Measurements from ENCODE around the gene NUTM2G. TPM values are rescaled to one million over a fixed set of nuclear protein-coding genes. Genes with fewer than 3 reads are reported as not detected.
"Not testable (repeated sequence)": the region's sequence is repeated elsewhere in the genome, so short reads cannot be mapped to it uniquely, and the experiment has no call there.

NUTM2G gene
- total RNA-seq (1 to 10 TPM; 1.3 to 2.6 TPM), polyA plus RNA-seq (ENCODE audit: insufficient read depth, low read depth, low replicate concordance) (2.7 TPM)
- long read RNA-seq, donor 1: 0 reads
- long read RNA-seq, donor 2: 0 reads

- H3K27ac ChIP-seq; intact Hi-C loops (cut with DNase I; ENCODE audit: low total_unique reads); DNase-seq; H3K27me3 ChIP-seq; H3K4me3 ChIP-seq; H3K9me3 ChIP-seq; H3K4me1 ChIP-seq; H3K36me3 ChIP-seq (ENCODE audit: low read depth, missing control alignments): not testable (repeated sequence)
- WGBS, 2 donors: no CpG with 5 or more reads among the region's 3 CpGs
Measured at GRCh38 chr9:96928543-96928942, at the start of gene NUTM2G. NUTM2G (plus strand) TSS chr9:96928843; CDS start chr9:96929025, 182 bp downstream.

- no peaks in the 10 kb centered on the region for H3K4me1 ChIP-seq
- WGBS, 2 donors: 37 to 75% methylated on average over 1 of the region's 1 CpG
Measured at GRCh38 chr9:96883922-96884321, 44.7 kb upstream of the NUTM2G start.

GRCh38 chr9:96884443-96884842 lies 44.2 kb upstream of the NUTM2G start:
- Histone ChIP-seq H3K4me3 (no peak overlapping the region), H3K27me3 (no peaks in the 10 kb centered on the region), H3K27ac (no peak overlapping the region), H3K4me1 (no peaks in the 10 kb centered on the region), H3K36me3 (ENCODE audit: low read depth, missing control alignments) (no peaks in the 10 kb centered on the region), H3K9me3 (no peaks in the 10 kb centered on the region)
- intact Hi-C loops (cut with DNase I; ENCODE audit: low total_unique reads): no loop called here
- DNase-seq: no peak
- TF ChIP-seq CTCF (IDR thresholded peaks at IDR 0.05): no peak
- TF ChIP-seq POLR2A (IDR thresholded peaks at IDR 0.05): no peak
- 79 to 83% methylated on average over 2 of the region's 2 CpGs for WGBS, 2 donors

More at GRCh38 chr9:96883922-96884321, 44.7 kb upstream of the NUTM2G start:
- intact Hi-C loops (cut with DNase I; ENCODE audit: low total_unique reads): no loop called here
- TF ChIP-seq CTCF (IDR thresholded peaks at IDR 0.05) (no peak), POLR2A (IDR thresholded peaks at IDR 0.05) (no peak)
- Histone ChIP-seq H3K27me3 (no peaks in the 10 kb centered on the region), H3K27ac (no peak overlapping the region), H3K36me3 (ENCODE audit: low read depth, missing control alignments) (no peaks in the 10 kb centered on the region), H3K9me3 (no peaks in the 10 kb centered on the region), H3K4me3 (no peak overlapping the region)
- no peak for DNase-seq

GRCh38 chr9:96885424-96885823 lies 43.2 kb upstream of the NUTM2G start:
- no peak for TF ChIP-seq CTCF (IDR thresholded peaks at IDR 0.05)
- no peak for TF ChIP-seq POLR2A (IDR thresholded peaks at IDR 0.05)
- Histone ChIP-seq H3K4me3 (no peak overlapping the region), H3K27me3 (no peaks in the 10 kb centered on the region), H3K4me1 (no peaks in the 10 kb centered on the region), H3K9me3 (no peaks in the 10 kb centered on the region), H3K36me3 (ENCODE audit: low read depth, missing control alignments) (no peaks in the 10 kb centered on the region), H3K27ac (no peak overlapping the region)
- intact Hi-C loops (cut with DNase I; ENCODE audit: low total_unique reads): no loop called here
- DNase-seq: no peak

- no peaks in the 10 kb centered on the region for H3K27me3 ChIP-seq
- TF ChIP-seq POLR2A (IDR thresholded peaks at IDR 0.05): no peak
- no peak for TF ChIP-seq CTCF (IDR thresholded peaks at IDR 0.05)
- no peak overlapping the region for H3K4me3 ChIP-seq
- no peaks in the 10 kb centered on the region for H3K9me3 ChIP-seq
- H3K4me1 ChIP-seq: no peaks in the 10 kb centered on the region
- H3K36me3 ChIP-seq (ENCODE audit: low read depth, missing control alignments): no peaks in the 10 kb centered on the region
- 93 to 100% methylated on average over 4 of the region's 4 CpGs for WGBS, 2 donors
- no peak overlapping the region for H3K27ac ChIP-seq
- DNase-seq: no peak
- intact Hi-C loops (cut with DNase I; ENCODE audit: low total_unique reads): no loop called here
Measured at GRCh38 chr9:96888591-96888990, 40.1 kb upstream of the NUTM2G start.

All from testis (tissue), 5 donors.